HTR-8/SVneo (cell line): ENCODE measurements around the gene RPL7A.
"Not testable (repeated sequence)": the region's sequence is repeated elsewhere in the genome, so short reads cannot be mapped to it uniquely, and the experiment has no call there.

Source experiments
- DNase-seq: peaks from one replicate; pipeline ENCODE4 v3.0.0; 2011; ENCODE audit warnings: low spot score, mixed read lengths; ENCODE audit not compliant: insufficient read length
- FAIRE-seq: peaks from 2 replicates; lab custom pipeline; 2011; peaks lifted over from hg19 to GRCh38; lab: Jason Lieb, UNC

Gene RPL7A

DNA sequence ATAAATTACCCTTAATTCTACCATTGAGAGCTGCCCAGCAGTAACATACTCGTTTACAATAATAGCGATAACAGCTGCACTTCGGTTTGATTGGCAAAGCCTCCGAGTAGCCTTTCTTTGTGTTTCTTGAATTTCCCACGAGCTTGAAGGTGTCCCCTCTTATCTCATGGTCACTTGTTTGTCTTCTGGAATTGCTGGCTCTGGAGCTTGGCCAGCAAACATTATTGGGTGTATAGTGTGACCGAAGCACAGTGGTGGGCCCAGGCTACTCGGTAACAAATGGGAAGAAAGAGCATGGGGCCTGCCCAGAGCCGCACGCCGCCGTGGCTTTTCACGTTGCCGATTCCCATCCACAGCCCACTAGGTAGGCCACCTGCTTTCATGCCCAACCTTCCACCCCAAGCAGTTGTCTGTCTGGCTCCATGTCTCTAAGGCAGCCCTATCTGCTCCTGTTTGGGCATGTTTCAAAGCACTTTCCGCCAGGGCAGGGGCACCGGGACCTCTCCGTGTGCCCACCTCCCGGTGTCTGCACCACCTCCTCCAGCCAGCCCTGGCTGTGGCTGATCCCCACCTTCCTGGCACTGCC is 36.8 kb downstream of the RPL7A start:
- no peak for DNase-seq
- FAIRE-seq, result no peak

DNA sequence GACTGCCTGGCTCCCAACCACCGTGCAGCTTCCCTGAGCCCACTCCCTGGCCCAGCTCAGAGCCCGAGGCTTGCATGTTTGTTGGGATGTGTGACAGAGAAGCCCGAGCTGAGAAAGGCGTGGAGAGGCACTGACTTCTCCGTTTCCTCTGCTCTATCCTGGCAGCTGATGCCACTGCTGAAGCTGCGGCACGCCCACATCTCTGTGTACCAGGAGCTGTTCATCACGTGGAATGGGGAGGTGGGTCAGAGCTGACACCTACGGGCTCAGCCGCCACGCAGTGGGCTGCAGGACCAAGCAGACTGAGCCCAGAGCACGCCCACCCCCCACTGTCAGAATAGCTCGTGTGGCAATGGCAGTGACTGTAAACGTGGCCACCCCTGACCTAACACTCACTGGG is 37.4 kb downstream of the RPL7A start:
- FAIRE-seq (no peak), DNase-seq (no peak)

DNA sequence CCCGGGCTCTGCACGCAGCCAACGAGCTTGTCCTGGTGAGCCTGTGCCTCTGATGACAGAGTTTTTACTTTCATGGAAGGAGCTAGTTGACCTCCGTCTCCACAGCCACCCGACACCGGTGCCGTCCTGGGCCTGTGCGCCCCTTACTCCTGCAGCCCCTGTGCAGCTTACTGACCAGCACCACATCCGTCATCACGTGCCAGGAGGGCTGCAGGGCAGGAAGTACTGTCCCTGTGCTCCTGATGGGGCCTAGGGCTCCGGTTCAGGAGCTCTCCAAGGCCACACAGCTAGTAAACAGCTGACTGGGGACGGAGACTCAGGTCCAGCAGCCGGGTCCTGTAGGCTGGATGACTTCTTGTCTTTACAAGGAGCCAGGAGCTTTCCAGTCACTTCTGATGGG is 38.3 kb downstream of the RPL7A start:
- no peak for FAIRE-seq

GRCh38 chr9:133387680-133388079 is 39.7 kb downstream of the RPL7A start:
- no peak for DNase-seq
- no peak for FAIRE-seq

More for the DNA sequence above, 38.3 kb downstream of the RPL7A start:
- DNase-seq, result no peak

DNA sequence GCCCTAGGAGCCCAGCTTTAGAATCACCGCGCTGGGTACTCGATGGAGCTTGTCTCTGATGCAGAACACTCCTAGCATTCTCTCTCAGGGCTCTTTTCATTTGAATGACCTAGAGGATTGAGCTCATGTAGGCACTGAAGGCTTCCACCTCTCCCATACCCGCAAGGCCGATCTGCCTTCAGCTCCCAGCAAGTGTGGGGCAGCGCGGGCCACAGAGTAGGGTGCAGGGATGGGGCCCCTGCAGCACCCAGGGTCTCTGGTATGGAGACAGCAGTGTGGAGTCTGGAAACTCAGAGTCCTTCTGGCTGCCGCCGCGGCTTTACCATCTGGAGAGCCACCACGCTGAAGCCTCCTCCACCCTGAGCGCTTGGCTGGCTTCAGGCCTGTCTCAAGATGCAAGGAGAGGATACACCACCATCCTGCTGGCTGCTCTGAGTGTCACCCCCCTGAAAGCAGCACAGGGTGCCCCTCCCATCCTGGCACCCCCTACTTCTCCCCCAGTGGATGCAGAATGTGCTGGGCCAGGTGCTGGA is 41.1 kb downstream of the RPL7A start:
- no peak for FAIRE-seq

GRCh38 chr9:133389562-133389961 is 41.5 kb downstream of the RPL7A start:
- FAIRE-seq (no peak), DNase-seq (no peak)

More for the DNA sequence above, 41.1 kb downstream of the RPL7A start:
- no peak for DNase-seq

DNA sequence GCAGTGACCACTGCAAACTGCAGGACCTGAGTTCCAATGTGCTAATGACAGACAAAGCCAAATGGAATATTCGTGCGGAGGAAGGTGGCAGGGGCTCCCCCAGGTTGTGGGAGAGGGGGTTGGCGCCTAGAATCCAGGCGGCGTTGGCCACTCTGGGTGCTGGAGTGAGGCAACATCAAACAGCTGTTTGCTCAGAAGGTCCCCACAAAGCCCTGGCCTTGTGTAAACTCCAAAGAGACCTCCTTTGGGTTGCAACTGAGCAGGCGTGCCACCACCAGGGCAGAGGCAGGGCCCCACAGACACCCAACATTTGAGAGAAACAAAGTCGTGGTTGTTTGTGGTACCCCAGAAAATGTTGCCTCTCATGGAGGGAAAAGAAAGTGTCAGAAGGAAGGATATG is 42.7 kb downstream of the RPL7A start:
- FAIRE-seq (no peak), DNase-seq (no peak)

DNA sequence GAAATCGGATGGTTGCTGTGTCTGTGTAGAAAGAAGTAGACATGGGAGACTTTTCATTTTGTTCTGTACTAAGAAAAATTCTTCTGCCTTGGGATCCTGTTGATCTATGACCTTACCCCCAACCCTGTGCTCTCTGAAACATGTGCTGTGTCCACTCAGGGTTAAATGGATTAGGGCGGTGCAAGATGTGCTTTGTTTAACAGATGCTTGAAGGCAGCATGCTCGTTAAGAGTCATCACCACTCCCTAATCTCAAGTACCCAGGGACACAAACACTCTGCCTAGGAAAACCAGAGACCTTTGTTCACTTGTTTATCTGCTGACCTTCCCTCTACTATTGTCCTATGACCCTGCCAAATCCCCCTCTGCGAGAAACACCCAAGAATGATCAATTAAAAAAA is 43.4 kb downstream of the RPL7A start:
- not testable (repeated sequence) for DNase-seq, FAIRE-seq

DNA sequence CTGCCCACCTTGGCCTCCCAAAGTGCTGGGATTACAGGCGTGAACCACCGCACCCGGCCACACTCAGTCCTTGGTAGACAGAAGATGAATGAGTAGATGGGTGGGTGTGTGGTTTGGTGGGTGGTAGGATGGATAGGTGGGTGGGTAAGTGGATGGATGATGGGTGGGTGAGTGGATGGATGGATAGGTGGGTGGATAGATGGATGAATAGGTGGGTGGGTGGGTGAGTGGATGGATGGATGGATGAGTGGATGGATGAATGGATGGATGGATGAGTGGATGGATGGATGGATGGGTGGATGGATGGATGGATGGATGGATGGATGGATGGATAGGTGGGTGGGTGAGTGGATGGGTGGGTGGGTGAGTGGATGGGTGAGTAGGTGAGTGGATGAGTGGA is 44.3 kb downstream of the RPL7A start:
- not testable (repeated sequence) for DNase-seq, FAIRE-seq

GRCh38 chr9:133393399-133393798 is 45.4 kb downstream of the RPL7A start:
- no peak for DNase-seq
- no peak for FAIRE-seq

- DNase-seq (no peak), FAIRE-seq (no peak)
These were observed 46.8 kb downstream of the RPL7A start for GRCh38 chr9:133394687-133395271.

DNA sequence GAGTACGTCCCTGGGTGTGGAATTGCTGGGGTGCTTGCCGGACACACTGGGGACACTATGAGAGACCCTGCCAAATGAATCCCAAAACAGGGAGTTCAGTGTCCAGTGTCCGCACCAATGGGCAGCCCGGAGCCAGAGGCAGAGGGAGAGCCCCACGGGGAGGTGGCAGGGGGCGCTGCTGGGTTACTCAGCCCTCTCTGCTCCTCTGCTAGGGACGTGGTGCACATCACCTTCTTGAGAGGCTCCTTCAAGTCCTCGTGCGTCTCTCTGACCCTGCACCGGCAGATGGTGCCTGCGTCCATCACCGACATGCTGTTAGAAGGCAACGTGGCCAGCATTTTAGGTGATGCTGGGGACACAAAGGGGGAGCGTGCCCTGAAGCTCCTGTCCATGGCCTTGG is 48.9 kb downstream of the RPL7A start:
- no peak for FAIRE-seq
- no peak for DNase-seq

DNA sequence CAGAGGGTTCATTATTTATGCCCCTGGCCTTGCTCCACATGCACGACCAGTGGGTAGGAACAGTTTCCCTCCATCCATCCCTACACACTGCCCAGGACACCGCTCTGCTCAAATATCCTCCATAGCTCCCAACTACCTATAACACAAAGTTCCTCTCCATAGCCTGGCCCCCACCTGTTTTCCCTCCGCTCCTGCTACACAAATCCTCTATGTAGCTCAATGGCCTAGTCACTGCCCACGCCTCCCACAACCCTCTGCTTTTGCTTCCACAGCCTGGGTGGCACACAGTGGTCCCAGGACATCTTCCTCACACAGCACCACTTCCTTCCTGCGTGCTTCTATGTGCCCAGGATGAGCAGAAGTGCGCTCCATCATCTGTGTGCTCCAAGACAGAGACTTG is 49.4 kb downstream of the RPL7A start:
- no peak for FAIRE-seq
- DNase-seq, result no peak

DNA sequence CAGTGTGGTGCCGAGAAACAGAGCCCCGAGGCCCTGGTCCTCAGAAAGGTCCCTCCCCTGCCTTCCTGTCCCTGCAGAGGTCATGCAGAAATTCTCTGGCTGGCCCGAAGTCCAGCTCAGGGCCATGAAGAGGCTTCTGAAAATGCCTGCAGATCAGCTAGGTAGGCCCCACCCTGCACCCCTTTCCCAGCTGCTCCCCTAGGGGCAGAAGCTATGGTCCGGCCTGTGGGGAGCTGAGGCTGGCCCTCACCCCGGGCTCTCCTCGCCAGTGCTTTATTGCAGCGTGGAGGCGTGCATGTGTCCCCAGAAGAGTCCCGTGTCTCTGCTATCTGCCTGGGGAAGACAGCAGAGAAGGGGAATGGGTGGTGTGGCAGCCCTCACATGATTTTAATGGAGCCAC is 49.9 kb downstream of the RPL7A start:
- DNase-seq (no peak), FAIRE-seq (no peak)

DNA sequence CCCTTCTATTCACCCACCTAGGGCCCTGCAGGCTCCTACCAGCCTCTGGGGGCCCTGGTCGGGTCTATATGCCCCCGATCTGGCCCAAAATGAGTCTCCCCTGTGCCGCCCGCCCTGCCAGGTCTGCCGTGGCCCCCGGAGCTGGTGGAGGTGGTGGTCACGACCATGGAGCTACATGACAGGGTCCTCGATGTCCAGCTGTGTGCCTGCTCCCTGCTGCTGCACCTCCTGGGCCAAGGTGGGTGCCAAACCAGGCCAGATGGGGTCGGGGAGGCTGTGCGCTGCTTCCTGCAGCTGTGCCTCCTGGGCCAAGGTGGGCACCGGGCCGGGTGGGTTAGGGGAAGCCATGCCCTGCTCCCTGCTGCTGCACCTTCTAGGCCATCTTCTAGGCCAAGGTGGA is 52.3 kb downstream of the RPL7A start:
- FAIRE-seq, result no peak
- no peak for DNase-seq
